TTC549 (cell line): ENCODE results near the gene TREH.

ENCODE experiments used
- FAIRE-seq: peaks from 2 replicates; lab custom pipeline; 2012; peaks lifted over from hg19 to GRCh38; lab: Jason Lieb, UNC

Gene TREH

GRCh38 chr11:118610773-118611432, 68.5 kb downstream of the TREH start:
- FAIRE-seq: no peak

GRCh38 chr11:118610225-118610772, 69.2 kb downstream of the TREH start:
- FAIRE-seq: no peak

- no peak for FAIRE-seq
These were observed 69.8 kb downstream of the TREH start for GRCh38 chr11:118609380-118610224.

- FAIRE-seq: no peak
These were observed 70.9 kb downstream of the TREH start for GRCh38 chr11:118608360-118609227.

- FAIRE-seq: no peak
These were observed 71.8 kb downstream of the TREH start, which contains the start of gene PHLDB1 for GRCh38 chr11:118607401-118608359. Gene PHLDB1 (plus strand): TSS chr11:118607615. CDS start chr11:118613837, 6,222 bp downstream.
